Kidney epithelial cell (primary cell): ENCODE results near the gene PDRG1. TPM values are rescaled to one million over a fixed set of nuclear protein-coding genes. Genes with fewer than 3 reads are reported as not detected.
"Not testable (repeated sequence)": the region's sequence is repeated elsewhere in the genome, so short reads cannot be mapped to it uniquely, and the experiment has no call there.

Source experiments
- DNase-seq: peaks from one replicate; pipeline ENCODE4 v3.0.0-alpha.2; 2010; ENCODE audit warnings: low read depth
- H3K27me3 ChIP-seq: 2 replicates; pipeline ENCODE4 v1.6.0; 2011; ENCODE audit warnings: low read length; ENCODE audit not compliant: control insufficient read depth, insufficient read depth
- H3K36me3 ChIP-seq: 2 replicates; pipeline ENCODE4 v1.5.1; 2011; ENCODE audit warnings: low read length; ENCODE audit not compliant: control insufficient read depth, insufficient read depth
- H3K4me3 ChIP-seq: 2 replicates; pipeline ENCODE4 v1.5.1; 2011; ENCODE audit warnings: low read depth, mild to moderate bottlenecking, control low read depth, low read length
- total RNA-seq: library from RNA; depleted of rRNA; stranded (reverse); fragments of >200 nt; gene quantifications from 2 replicates; pipeline ENCODE4 v1.2.3, GENCODE V29; 2015
- TF ChIP-seq, protein P1 (sequence below): IDR thresholded peaks from 2 replicates; pipeline ENCODE4 v1.5.1; 2011; ENCODE audit warnings: mild to moderate bottlenecking, moderate library complexity, low read length, control low read depth, inconsistent platforms; ENCODE audit not compliant: insufficient read depth, poor library complexity, severe bottlenecking

PDRG1 gene
- total RNA-seq, 1 donor from 2014 or later = 18.0 TPM

DNA sequence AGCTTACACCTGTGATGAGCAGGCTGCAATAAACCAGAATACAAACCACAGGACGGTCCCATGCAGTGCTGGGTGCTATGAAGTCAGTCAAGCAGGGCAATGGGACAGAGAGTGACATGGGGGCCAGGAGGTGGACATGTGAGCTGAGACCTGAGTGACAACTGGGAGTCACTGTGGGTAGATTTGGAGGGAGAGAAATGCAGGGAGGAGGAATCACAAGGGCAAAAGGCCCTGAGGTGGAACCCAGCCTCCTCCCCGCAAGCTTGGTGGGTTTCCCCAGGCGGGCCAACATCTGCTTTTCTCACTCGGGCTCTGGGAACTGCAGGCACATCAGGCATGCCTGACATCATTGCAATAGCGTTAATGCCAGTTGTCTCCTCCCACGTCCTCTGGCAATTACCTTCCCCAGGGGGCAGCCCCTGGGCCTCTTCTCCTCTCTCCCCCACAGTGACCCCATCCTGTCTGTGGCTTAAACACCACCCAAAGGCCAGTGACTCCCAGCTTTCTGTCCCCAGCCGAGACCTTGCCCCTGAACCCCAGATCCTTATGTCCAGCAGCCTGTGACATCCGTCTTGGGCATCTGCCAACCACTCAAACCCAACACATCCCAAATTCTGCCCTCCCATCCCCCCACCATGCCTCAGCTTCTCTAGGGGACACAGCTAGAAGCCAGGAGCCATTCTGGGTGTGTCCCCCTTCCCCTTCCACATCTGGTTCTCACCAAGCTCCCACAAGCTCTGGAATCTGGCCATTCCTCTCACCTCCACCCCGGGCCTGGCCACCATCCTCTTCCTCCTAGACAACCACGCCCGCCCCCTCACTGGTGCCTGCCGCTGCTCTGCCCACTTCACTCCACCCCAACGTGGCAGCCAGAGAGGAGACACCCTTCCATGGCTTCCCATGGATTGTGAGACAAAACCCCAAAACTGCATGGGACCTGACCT is 28.2 kb downstream of the PDRG1 start:
- Histone ChIP-seq H3K36me3 (no peaks in the 10 kb centered on the region), H3K27me3 (peaks cover 10% of the 10 kb centered on the region), H3K4me3 (no peak overlapping the region)
- no peak for DNase-seq
- TF ChIP-seq, protein P1, sequence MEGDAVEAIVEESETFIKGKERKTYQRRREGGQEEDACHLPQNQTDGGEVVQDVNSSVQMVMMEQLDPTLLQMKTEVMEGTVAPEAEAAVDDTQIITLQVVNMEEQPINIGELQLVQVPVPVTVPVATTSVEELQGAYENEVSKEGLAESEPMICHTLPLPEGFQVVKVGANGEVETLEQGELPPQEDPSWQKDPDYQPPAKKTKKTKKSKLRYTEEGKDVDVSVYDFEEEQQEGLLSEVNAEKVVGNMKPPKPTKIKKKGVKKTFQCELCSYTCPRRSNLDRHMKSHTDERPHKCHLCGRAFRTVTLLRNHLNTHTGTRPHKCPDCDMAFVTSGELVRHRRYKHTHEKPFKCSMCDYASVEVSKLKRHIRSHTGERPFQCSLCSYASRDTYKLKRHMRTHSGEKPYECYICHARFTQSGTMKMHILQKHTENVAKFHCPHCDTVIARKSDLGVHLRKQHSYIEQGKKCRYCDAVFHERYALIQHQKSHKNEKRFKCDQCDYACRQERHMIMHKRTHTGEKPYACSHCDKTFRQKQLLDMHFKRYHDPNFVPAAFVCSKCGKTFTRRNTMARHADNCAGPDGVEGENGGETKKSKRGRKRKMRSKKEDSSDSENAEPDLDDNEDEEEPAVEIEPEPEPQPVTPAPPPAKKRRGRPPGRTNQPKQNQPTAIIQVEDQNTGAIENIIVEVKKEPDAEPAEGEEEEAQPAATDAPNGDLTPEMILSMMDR = no peak

DNA sequence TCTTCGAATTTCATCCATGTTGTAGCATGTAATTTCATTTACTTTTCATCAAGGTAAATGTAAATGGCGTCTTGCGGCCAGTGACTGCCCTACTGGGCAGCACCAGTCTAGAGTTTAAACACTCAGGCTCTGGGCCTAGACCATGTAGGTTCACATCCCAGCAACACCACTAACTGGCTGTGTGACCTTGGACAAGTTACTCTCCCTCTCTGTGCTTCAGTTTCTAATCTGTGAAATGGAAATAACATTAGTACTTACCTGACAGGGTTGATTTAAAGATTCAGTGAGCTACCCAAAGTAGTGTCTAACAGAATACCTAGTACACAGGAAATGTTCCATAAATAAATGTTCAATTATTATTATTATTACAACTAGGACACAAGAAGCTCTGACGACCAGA is 29.3 kb downstream of the PDRG1 start:
- no peaks in the 10 kb centered on the region for H3K36me3 ChIP-seq
- H3K27me3 ChIP-seq = peaks cover 10% of the 10 kb centered on the region
- no peak overlapping the region for H3K4me3 ChIP-seq
- DNase-seq = no peak
- TF ChIP-seq, protein P1 = no peak

DNA sequence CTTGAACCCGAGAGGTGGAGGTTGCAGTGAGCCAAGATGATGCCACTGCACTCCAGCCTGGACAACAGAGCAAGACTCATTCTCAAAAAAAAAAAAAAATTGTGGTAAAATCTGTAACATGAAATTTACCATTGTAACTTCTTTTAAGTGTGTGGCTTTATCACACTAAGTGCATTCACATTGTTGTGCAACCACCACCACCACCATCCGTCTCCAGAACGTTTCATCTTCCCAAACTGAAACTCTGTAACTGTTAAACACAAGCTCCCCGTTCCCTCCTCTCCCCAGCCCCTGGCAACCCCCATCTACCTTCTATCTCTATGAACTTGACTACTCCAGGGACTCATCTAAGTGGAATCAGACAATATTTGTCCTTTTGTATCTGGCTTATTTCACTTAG is 29.7 kb downstream of the PDRG1 start:
- H3K36me3 ChIP-seq = no peaks in the 10 kb centered on the region

DNA sequence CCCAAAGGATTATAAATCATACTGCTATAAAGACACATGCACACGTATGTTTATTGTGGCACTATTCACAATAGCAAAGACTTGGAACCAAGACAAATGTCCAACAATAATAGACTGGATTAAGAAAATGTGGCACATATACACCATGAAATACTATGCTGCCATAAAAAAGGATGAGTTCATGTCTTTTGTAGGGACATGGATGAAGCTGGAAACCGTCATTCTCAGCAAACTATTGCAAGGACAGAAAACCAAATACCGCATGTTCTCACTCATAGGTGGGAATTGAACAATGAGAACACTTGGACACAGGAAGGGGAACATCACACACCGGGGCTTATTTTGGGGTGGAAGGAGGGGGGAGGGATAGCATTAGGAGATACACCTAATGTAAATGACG is 30.4 kb downstream of the PDRG1 start:
- H3K36me3 ChIP-seq, DNase-seq, H3K4me3 ChIP-seq, H3K27me3 ChIP-seq: not testable (repeated sequence)

More for the DNA sequence above, 29.7 kb downstream of the PDRG1 start:
- DNase-seq = no peak
- TF ChIP-seq, protein P1 = no peak
- H3K4me3 ChIP-seq = no peak overlapping the region
- H3K27me3 ChIP-seq = peaks cover 10% of the 10 kb centered on the region

DNA sequence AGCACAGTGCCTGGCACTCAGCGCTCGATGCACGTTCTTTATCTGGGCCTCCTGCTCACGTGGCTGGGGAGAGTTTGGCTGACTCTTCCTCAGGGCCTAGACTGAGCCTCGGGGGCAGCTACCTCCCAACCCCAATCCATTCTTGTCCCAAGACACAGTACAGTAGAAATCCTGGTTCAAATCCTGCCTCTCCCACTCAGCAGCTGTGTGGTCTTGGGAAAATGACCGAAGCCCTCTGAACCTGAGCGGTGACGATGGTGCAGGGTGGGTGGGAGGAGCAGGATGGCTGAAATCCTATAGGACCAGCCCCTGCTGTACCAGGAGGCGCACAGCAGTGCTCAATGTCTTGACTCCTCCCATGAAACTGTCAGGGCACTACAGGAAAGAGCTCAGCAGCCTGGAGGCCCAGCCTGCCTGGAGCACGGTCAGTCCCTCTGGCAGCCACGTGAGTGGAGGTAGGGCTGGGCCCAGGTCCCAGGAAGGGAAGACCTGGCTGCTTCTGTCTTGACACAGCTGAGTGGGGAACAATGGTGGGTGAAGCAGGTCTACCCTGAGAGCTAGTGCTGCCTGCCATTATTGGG is 31.5 kb downstream of the PDRG1 start:
- Histone ChIP-seq H3K27me3 (peaks cover 9% of the 10 kb centered on the region), H3K36me3 (no peaks in the 10 kb centered on the region), H3K4me3 (no peak overlapping the region)
- DNase-seq = no peak
- TF ChIP-seq, protein P1 = no peak

GRCh38 chr20:31919410-31920155 is 32.3 kb downstream of the PDRG1 start:
- no peak for DNase-seq
- Histone ChIP-seq H3K27me3 (peaks cover 9% of the 10 kb centered on the region), H3K4me3 (no peak overlapping the region), H3K36me3 (no peaks in the 10 kb centered on the region)
- TF ChIP-seq, protein P1 = no peak
